GM18502 (cell line): ENCODE measurements around the gene RGPD4.
"Not testable (repeated sequence)": the region's sequence is repeated elsewhere in the genome, so short reads cannot be mapped to it uniquely, and the experiment has no call there.

Experiments used
- ATAC-seq: cut with Tn5 transposase; IDR thresholded peaks from one replicate; pipeline ENCODE4 v1.9.1; 2021; ENCODE audit warnings: mild to moderate bottlenecking; ENCODE audit not compliant: unreplicated experiment, poor library complexity

Gene RGPD4

GRCh38 chr2:107826749-107827148, at the start of gene RGPD4:
Gene RGPD4, plus strand, starts transcription at chr2:107826892. Its CDS starts 122 bp downstream, at chr2:107827014.
- ATAC-seq, result not testable (repeated sequence)

GRCh38 chr2:107777974-107778373, 48.7 kb upstream of the RGPD4 start:
- no peak for ATAC-seq

- no peak for ATAC-seq
Measured at GRCh38 chr2:107785756-107786155, 40.9 kb upstream of the RGPD4 start.

DNA sequence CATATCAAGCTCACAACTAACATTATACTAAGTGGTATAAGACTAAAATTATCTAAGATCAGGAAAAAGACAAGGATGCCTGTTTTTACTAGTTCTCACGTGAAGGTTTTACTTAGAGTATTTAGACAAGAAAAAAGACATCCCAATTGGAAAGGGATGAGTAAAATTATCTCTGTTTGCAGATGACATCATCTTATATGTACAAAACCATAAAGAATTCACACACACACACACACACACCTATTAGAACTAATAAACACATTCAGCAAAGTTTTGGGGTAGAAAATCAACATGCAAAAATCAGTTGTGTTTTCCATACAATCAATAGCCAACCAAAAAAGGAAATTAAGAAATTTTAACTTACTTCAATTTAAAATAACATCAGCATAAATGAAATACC, 35.9 kb upstream of the RGPD4 start:
- ATAC-seq, result no peak

DNA sequence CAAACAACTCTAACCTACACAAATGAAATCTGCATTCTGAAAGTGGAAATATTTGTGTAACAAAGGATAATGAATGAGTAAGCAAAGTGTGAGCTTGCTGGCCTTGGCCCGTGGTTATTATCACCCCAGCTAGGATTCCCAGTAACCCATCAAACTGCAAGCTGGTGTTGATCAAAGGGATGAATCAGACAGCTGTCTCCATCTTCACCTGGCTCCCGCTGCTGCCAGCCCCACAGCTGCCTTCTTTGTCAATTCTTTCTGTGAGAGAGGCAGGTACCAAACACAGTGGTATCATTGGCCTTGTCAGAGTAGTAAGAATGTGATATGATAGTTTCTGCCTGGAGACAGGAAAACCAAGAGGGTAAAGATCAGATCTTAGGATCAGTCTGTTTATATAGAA, 25.2 kb upstream of the RGPD4 start:
- ATAC-seq, result no peak

- no peak for ATAC-seq
Measured at GRCh38 chr2:107804608-107805498, 21.8 kb upstream of the RGPD4 start.

GRCh38 chr2:107806901-107807300, 19.8 kb upstream of the RGPD4 start:
- no peak for ATAC-seq

- ATAC-seq, result no peak
Measured at GRCh38 chr2:107807988-107808387, 18.7 kb upstream of the RGPD4 start.

GRCh38 chr2:107808959-107809358, 17.7 kb upstream of the RGPD4 start:
- no peak for ATAC-seq

DNA sequence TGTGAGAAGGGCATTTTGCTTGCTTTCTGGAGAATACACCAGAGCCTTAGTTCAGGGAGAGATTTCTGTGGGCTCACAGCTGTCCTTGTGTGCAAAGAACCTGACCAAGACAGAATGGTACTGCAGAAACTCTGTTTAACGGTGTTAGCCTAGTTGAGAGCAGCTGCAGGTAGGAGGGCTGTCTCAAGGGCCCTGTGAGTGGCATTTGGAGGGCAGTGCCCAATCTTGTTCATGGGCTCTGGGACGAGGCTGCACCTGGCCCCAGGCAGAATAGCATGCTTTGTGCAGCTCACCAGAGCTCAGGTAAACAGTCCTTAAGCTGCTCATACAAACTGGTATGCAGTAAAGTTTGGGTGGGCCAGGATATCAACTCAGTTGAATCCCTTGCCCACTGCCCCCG, 16.9 kb upstream of the RGPD4 start:
- no peak for ATAC-seq

DNA sequence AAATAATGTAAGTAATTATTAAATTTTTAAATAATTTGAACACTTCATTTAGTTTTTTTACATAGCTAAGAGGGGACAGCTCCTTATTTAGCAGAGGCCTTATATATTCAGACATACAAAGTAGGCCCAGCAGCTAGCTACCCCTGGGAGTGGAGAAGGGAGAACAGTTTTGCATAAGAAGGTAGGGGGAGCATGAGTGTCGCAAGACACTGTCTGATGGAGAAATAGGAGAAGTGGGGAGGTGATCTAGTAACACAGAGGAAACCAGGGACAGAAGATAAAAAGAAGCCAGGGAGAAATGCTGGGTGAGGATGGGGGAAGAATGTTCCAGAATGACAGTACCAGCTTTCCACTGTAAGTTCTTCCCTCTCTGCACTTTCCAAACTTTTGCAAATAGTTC, 16.0 kb upstream of the RGPD4 start:
- no peak for ATAC-seq

DNA sequence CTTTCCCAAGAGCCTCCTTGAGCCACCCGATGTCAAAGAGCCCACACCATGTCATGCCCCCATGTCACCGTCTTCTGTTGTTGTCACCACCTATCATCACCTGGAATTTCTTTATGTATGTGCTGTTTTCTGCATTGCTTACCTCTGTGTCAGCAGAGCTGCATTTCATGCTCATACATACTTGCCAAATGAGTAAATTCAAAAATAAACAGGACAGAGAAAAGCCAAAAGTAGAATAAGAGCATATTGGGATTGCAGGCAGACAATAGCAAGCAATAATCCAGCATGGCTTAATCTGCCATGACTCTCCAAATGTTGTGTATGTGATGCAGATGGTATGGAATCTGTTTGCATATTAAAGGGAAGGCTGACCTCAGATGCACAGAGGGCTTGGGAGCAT, 15.3 kb upstream of the RGPD4 start:
- ATAC-seq, result no peak

DNA sequence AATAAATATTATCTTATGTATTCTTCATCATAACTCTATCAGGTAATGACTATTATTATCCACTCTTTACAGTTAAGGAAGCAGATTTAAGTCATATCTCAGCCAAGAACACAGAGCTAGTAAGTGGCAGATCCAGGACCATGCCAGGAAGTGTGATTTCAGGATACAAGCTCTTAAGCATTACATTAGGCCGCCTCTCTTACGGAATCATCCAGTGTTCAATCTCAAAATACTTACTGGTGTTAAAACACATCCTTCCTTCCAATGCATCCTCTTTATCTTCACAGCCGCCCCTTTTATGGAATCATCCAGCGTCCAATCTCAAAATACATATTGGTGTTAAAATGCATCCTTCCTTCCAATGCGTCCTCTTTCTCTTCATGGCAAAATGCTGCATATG, 14.7 kb upstream of the RGPD4 start:
- no peak for ATAC-seq

- no peak for ATAC-seq
Measured at GRCh38 chr2:107817378-107817777, 9.3 kb upstream of the RGPD4 start.

DNA sequence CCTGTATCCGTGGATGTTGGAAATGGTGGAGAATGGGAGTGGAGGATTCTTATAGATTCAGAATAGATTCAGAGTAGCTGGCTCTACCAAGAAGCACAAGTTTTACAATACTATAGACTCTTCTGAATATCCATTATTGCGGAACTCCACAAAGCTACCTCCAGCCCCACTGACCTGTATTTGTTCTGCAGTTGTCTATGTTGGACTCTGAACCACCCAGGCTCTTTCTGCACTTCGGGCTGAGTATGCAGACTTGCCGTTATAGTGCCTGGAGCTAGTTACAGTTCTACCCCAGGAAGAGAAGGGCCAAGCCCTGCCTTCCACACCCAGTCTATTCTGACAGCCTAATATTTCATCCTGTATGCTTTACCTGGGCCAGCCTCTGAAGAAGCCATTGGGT, 4.4 kb upstream of the RGPD4 start:
- no peak for ATAC-seq

DNA sequence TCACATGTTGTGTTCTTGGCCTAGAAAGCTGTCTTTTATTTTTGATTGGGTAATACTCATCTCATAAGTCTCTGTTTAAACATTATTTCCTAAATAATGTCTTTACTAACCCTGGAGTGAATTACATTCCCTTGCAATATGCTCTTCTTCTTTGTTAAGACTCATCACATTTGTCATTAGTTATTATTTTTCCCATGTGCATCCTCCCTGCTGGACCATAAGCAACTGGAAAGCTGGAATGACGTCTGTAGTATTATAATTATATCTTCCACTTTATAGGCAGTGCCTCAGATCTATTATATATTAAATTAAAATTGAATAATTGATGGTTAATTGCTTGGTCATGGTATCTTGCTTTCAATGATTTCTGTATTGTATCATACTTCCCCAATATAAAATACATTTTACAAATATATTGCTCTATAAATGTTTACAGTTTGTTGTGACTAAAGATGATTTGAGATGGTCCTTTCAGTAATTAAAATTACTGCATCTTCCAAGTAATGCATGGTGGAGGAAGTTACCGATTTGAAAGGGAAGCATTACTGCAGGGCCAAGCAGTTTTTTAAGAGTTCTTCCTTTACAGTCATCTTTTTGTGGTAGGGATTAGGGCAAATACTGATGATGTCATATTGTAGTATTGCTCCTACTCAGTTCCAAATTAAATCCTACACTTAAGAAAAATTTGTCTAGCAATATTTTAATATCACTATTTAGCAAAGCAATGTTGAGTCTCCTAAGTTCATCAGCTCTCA, 2.1 kb upstream of the RGPD4 start:
- no peak for ATAC-seq

DNA sequence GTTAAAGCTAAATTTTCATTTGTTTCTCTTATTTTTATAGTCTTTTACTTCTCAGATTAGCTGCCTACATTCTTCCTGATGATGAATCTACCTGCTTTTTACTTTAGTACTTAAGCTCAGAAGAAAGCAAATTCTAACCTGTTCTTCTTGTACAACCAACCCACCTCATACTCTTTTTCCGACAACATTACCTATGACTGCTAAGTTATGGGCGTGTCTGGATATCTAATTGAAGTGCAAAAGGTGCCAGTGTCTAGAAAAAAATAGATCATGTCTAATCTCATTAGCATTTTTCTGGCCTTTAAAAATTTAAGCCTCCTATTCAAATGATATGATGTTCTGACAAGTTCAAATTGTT, 1.5 kb upstream of the RGPD4 start:
- no peak for ATAC-seq

- ATAC-seq, result not testable (repeated sequence)
Measured at GRCh38 chr2:107829514-107829913, 2.8 kb downstream of the RGPD4 start.

- not testable (repeated sequence) for ATAC-seq
Measured at GRCh38 chr2:107833152-107833551, 6.5 kb downstream of the RGPD4 start.

- not testable (repeated sequence) for ATAC-seq
Measured at GRCh38 chr2:107833618-107834017, 6.9 kb downstream of the RGPD4 start.

- peak; percentile 48 for ATAC-seq
Measured at GRCh38 chr2:107916121-107916520, 89.4 kb downstream of the RGPD4 start.
